Keratinocyte (primary cell): Measurements from ENCODE around the gene PSD4. TPM values are rescaled to one million over a fixed set of nuclear protein-coding genes. Genes with fewer than 3 reads are reported as not detected.
A peak's percentile ranks its signal among the peaks of the same experiment; 100 is the strongest.

Experiments
- DNase-seq: peaks from one replicate; pipeline ENCODE4 v3.0.0-alpha.2; 2011; ENCODE audit warnings: low read depth, missing footprints, low spot score
- FAIRE-seq: peaks from 2 replicates; lab custom pipeline; 2011; peaks lifted over from hg19 to GRCh38; lab: Jason Lieb, UNC
- H2AFZ ChIP-seq: 2 replicates; pipeline ENCODE4 v1.6.0; 2012; ENCODE audit warnings: low read length, control low read depth, inconsistent platforms; ENCODE audit not compliant: control insufficient read depth
- H3K27ac ChIP-seq: 2 replicates; pipeline ENCODE4 v1.5.1; 2011; ENCODE audit warnings: low read length; ENCODE audit not compliant: control insufficient read depth, insufficient read depth
- H3K27me3 ChIP-seq: 3 replicates; pipeline ENCODE4 v1.6.0; 2011; ENCODE audit warnings: low read length; ENCODE audit not compliant: control insufficient read depth, insufficient read depth; ENCODE audit errors: extremely low read depth
- H3K36me3 ChIP-seq, 2 experiments: 2 replicates in 1 of 2; 3 replicates in 1 of 2; pipeline ENCODE4 v1.5.1; 2011; ENCODE audit warnings: low read length in 2 of 2, mild to moderate bottlenecking in 1 of 2; ENCODE audit not compliant: control insufficient read depth in 2 of 2, insufficient read depth in 2 of 2; ENCODE audit errors: extremely low read depth in 1 of 2
- H3K4me1 ChIP-seq: 3 replicates; pipeline ENCODE4 v1.5.1; 2011; ENCODE audit warnings: low read length; ENCODE audit not compliant: control insufficient read depth, insufficient read depth; ENCODE audit errors: extremely low read depth
- H3K4me2 ChIP-seq: 3 replicates; pipeline ENCODE4 v1.6.0; 2011; ENCODE audit warnings: low read depth, low read length; ENCODE audit not compliant: control insufficient read depth, insufficient read depth; ENCODE audit errors: extremely low read depth
- H3K4me3 ChIP-seq, 3 experiments: fragments of 200-600 bp in 1 of 3; sonication (generic) in 1 of 3; 2 replicates in 2 of 3; 3 replicates in 1 of 3; pipeline ENCODE4 v1.5.1; 2011 to 2016; ENCODE audit warnings: low read length in 3 of 3, mild to moderate bottlenecking in 3 of 3, control low read depth in 2 of 3, inconsistent platforms in 1 of 3, low read depth in 1 of 3, mixed read lengths in 1 of 3, mixed run types in 1 of 3, moderate library complexity in 1 of 3; ENCODE audit not compliant: control insufficient read depth in 2 of 3, insufficient read depth in 2 of 3; ENCODE audit errors: extremely low read depth in 1 of 3
- H3K79me2 ChIP-seq: 2 replicates; pipeline ENCODE4 v1.6.0; 2012; ENCODE audit warnings: low read length; ENCODE audit not compliant: control insufficient read depth, insufficient read depth
- H3K9ac ChIP-seq: 3 replicates; pipeline ENCODE4 v1.6.0; 2011; ENCODE audit warnings: low read length; ENCODE audit not compliant: control insufficient read depth, insufficient read depth; ENCODE audit errors: extremely low read depth
- H3K9me1 ChIP-seq: 3 replicates; pipeline ENCODE4 v1.6.0; 2011; ENCODE audit warnings: low read length; ENCODE audit not compliant: control insufficient read depth, insufficient read depth; ENCODE audit errors: extremely low read depth
- H3K9me3 ChIP-seq: 2 replicates; pipeline ENCODE4 v1.5.1; 2012; ENCODE audit warnings: low read depth, low read length; ENCODE audit not compliant: control insufficient read depth
- H4K20me1 ChIP-seq: 3 replicates; pipeline ENCODE4 v1.6.0; 2011; ENCODE audit warnings: low read length; ENCODE audit not compliant: control insufficient read depth, insufficient read depth; ENCODE audit errors: extremely low read depth
- EZH2 ChIP-seq: IDR thresholded peaks from one replicate; pipeline ENCODE4 v1.6.1; 2012; ENCODE audit warnings: inconsistent platforms, mild to moderate bottlenecking, low read length, moderate library complexity
- dilution Hi-C: fragments of 300-500 bp; cut with MboI; formaldehyde crosslinking; loops from one replicate; pipeline ENCODE4 v1.7.0; 2020; ENCODE audit warnings: low sequenced_read_pairs; ENCODE audit not compliant: extremely low pct_ligation_motif_present
- polyA plus RNA-seq, 5 experiments: library from polyadenylated mRNA; depleted of rRNA in 3 of 5; stranded (reverse) in 3 of 5; stranded (forward) in 1 of 5; unstranded in 1 of 5; fragments of >200 nt; gene quantifications; 1 replicate in 1 of 5; 2 replicates in 3 of 5; 3 replicates in 1 of 5; pipeline versions ENCODE4 v1.2.1 to v1.2.3, GENCODE V29; 2011 to 2012; ENCODE audit warnings: missing spikeins in 2 of 5, low read depth in 1 of 5, low replicate concordance in 1 of 5
- TF ChIP-seq, protein P1 (sequence below), 3 experiments: IDR thresholded peaks in 1 of 3; conservative IDR thresholded peaks in 1 of 3; optimal IDR thresholded peaks in 1 of 3; 2 replicates in 2 of 3; 3 replicates in 1 of 3; pipeline versions ENCODE3 to v1.5.1; 2011; ENCODE audit warnings: low read length in 3 of 3, mild to moderate bottlenecking in 3 of 3, moderate library complexity in 2 of 3, control low read depth in 1 of 3, inconsistent platforms in 1 of 3; ENCODE audit not compliant: insufficient read depth in 2 of 3; ENCODE audit errors: extremely low read depth in 1 of 3

The PSD4 gene
- polyA plus RNA-seq, 1 donor (not counting 4 experiments of a cell fraction or from before 2014, with no cell fraction given) = 11.1 TPM

- TF ChIP-seq EZH2 = no peak
- TF ChIP-seq, protein P1, sequence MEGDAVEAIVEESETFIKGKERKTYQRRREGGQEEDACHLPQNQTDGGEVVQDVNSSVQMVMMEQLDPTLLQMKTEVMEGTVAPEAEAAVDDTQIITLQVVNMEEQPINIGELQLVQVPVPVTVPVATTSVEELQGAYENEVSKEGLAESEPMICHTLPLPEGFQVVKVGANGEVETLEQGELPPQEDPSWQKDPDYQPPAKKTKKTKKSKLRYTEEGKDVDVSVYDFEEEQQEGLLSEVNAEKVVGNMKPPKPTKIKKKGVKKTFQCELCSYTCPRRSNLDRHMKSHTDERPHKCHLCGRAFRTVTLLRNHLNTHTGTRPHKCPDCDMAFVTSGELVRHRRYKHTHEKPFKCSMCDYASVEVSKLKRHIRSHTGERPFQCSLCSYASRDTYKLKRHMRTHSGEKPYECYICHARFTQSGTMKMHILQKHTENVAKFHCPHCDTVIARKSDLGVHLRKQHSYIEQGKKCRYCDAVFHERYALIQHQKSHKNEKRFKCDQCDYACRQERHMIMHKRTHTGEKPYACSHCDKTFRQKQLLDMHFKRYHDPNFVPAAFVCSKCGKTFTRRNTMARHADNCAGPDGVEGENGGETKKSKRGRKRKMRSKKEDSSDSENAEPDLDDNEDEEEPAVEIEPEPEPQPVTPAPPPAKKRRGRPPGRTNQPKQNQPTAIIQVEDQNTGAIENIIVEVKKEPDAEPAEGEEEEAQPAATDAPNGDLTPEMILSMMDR (optimal IDR thresholded peaks at IDR 0.05 in 1 of 3, IDR thresholded peaks at IDR 0.05 in 1 of 3, conservative IDR thresholded peaks at IDR 0.05 in 1 of 3; ENCODE audit: extremely low read depth in 1 of 3, insufficient read depth in 2 of 3, low read length in 3 of 3) = no peak
- Histone ChIP-seq H3K36me3 (peaks cover 20 to 23% of the 10 kb centered on the region in 2 experiments), H3K9me3 (no peaks in the 10 kb centered on the region), H2AFZ (no peak overlapping the region), H4K20me1 (no peaks in the 10 kb centered on the region), H3K9me1 (no peaks in the 10 kb centered on the region), H3K4me3 (peak overlapping the region in 1 of 3 experiments; percentile 34), H3K27ac (peak overlapping the region; percentile 75), H3K79me2 (no peaks in the 10 kb centered on the region), H3K4me2 (peak overlapping the region; percentile 59), H3K9ac (peak overlapping the region; percentile 75), H3K27me3 (no peaks in the 10 kb centered on the region), H3K4me1 (peaks cover 26% of the 10 kb centered on the region)
- no peak for FAIRE-seq
- dilution Hi-C loops = no loop called here
- no peak for DNase-seq
These were observed 48.6 kb upstream of the PSD4 start for GRCh38 chr2:113124984-113125855.

DNA sequence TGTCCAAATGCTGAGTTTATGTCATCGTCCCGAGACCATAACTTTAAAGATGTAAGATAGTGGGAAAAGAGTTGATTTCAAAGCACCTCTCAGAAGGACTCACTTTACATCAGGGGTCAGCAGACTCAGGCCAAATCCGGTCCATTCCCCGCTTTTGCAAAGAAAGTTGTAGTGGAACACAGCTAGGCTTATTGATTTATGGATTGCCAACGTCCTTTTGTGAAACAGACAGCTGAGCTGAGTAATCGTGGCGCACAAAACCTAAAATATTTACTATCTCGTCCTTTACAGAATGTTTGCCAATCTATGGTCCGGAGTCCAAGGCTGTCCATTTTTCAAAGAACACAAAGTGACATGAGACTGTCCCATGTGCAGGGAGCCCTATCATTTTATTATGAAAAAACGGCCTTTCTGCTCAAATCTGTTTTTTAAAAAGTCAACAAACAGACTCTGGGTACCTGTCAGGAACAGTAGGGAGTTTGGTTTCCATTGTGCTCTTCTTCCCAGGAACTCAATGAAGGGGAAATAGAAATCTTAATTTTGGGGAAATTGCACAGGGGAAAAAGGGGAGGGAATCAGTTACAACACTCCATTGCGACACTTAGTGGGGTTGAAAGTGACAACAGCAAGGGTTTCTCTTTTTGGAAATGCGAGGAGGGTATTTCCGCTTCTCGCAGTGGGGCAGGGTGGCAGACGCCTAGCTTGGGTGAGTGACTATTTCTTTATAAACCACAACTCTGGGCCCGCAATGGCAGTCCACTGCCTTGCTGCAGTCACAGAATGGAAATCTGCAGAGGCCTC, 46.7 kb upstream of the PSD4 start, which contains the start of gene IL1RN:
Gene IL1RN, plus strand, starts transcription at position 754 of the 801 bp plus-strand sequence. Its CDS starts 27 bp downstream, at position 781.
- Histone ChIP-seq H2AFZ (no peak within 1 kb of the TSS), H3K4me2 (no peak within 1 kb of the TSS), H3K9ac (no peak within 1 kb of the TSS), H3K79me2 (no peaks in the 10 kb centered on the region), H3K9me3 (no peaks in the 10 kb centered on the region), H3K4me1 (peaks cover 19% of the 10 kb centered on the region), H3K27ac (no peak within 1 kb of the TSS), H3K4me3 (no peak within 1 kb of the TSS), H3K9me1 (no peaks in the 10 kb centered on the region), H3K27me3 (no peaks in the 10 kb centered on the region), H3K36me3 (peaks cover 32 to 36% of the 10 kb centered on the region in 2 experiments), H4K20me1 (no peaks in the 10 kb centered on the region)
- FAIRE-seq (no peak), DNase-seq (no peak)
- TF ChIP-seq EZH2 = no peak
- TF ChIP-seq, protein P1 (optimal IDR thresholded peaks at IDR 0.05 in 1 of 3, IDR thresholded peaks at IDR 0.05 in 1 of 3, conservative IDR thresholded peaks at IDR 0.05 in 1 of 3; ENCODE audit: extremely low read depth in 1 of 3, insufficient read depth in 2 of 3, low read length in 3 of 3) = no peak
- dilution Hi-C loops = no loop called here
